Endothelial cell (in vitro differentiated cells): ENCODE data around the gene DYRK4. TPM values are rescaled to one million over a fixed set of nuclear protein-coding genes. Genes with fewer than 3 reads are reported as not detected.

Source experiments
- DNase-seq: peaks from one replicate; pipeline ENCODE4 v3.0.0; 2021; ENCODE audit warnings: low spot score
- H3K27ac Mint-ChIP-seq: one replicate; pipeline ENCODE4 v1.8.0; 2021; ENCODE audit warnings: mixed read lengths, inconsistent platforms; ENCODE audit not compliant: unreplicated experiment
- H3K27me3 Mint-ChIP-seq: one replicate; pipeline ENCODE4 v1.8.0; 2021; ENCODE audit warnings: mild to moderate bottlenecking, moderate library complexity, mixed read lengths, inconsistent platforms; ENCODE audit not compliant: unreplicated experiment
- H3K36me3 Mint-ChIP-seq: one replicate; pipeline ENCODE4 v1.8.0; 2021; ENCODE audit warnings: mild to moderate bottlenecking, low read depth, mixed read lengths, inconsistent platforms; ENCODE audit not compliant: unreplicated experiment
- H3K4me1 Mint-ChIP-seq: one replicate; pipeline ENCODE4 v1.8.0; 2021; ENCODE audit warnings: mild to moderate bottlenecking, mixed read lengths, inconsistent platforms; ENCODE audit not compliant: unreplicated experiment
- H3K4me3 Mint-ChIP-seq: one replicate; pipeline ENCODE4 v1.8.0; 2021; ENCODE audit warnings: mild to moderate bottlenecking, mixed read lengths, inconsistent platforms; ENCODE audit not compliant: unreplicated experiment
- H3K9me3 Mint-ChIP-seq: one replicate; pipeline ENCODE4 v1.8.0; 2021; ENCODE audit warnings: mixed read lengths, inconsistent platforms; ENCODE audit not compliant: unreplicated experiment
- total RNA-seq: library from RNA; stranded (reverse); fragmentation: NEBNext Ultra II Directional; extraction: Animal tissue kit (Norgen Biotek cat#: 25700); gene quantifications from one replicate; pipeline ENCODE4 v1.2.1, GENCODE V29; 2021; ENCODE audit not compliant: unreplicated experiment
- TF ChIP-seq, protein P1 (sequence below): fragments of 200-600 bp; sonication (generic); IDR thresholded peaks from one replicate; pipeline ENCODE4 v1.5.0; 2021; ENCODE audit warnings: antibody characterized with exemption; ENCODE audit not compliant: unreplicated experiment

Gene DYRK4
- total RNA-seq, 1 donor from 2014 or later: 188 TPM

DNA sequence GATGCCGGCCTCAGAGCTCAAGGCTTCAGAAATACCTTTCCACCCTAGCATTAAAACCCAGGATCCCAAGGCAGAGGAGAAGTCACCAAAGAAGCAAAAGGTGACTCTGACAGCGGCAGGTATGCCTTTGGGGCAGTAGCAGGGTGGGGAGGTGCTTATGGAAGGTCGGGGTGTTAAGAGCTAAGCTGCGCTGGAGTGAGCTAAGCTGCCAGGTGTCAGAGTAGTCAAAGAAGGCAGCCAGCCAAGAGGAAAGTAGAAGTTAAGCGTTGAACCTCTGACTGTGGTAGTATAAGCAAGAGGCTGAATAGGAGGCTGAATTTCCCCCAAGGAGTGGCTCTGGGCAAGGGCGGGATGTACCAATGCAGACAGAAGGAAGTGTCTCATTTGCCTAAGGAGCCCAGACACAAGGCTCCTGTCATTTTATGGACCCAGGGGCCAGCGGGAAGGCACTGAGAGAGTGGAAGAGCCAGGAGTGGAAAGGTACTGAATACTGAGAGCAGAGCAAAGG, 29.2 kb downstream of the DYRK4 start:
- Mint-ChIP-seq H3K4me3 (peak overlapping the region; percentile 38), H3K27ac (no peak overlapping the region), H3K9me3 (no peaks in the 10 kb centered on the region), H3K36me3 (peaks cover 69% of the 10 kb centered on the region), H3K4me1 (peaks cover 21% of the 10 kb centered on the region), H3K27me3 (peaks cover 4% of the 10 kb centered on the region)
- DNase-seq: no peak
- TF ChIP-seq, protein P1, sequence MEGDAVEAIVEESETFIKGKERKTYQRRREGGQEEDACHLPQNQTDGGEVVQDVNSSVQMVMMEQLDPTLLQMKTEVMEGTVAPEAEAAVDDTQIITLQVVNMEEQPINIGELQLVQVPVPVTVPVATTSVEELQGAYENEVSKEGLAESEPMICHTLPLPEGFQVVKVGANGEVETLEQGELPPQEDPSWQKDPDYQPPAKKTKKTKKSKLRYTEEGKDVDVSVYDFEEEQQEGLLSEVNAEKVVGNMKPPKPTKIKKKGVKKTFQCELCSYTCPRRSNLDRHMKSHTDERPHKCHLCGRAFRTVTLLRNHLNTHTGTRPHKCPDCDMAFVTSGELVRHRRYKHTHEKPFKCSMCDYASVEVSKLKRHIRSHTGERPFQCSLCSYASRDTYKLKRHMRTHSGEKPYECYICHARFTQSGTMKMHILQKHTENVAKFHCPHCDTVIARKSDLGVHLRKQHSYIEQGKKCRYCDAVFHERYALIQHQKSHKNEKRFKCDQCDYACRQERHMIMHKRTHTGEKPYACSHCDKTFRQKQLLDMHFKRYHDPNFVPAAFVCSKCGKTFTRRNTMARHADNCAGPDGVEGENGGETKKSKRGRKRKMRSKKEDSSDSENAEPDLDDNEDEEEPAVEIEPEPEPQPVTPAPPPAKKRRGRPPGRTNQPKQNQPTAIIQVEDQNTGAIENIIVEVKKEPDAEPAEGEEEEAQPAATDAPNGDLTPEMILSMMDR: no peak

- Mint-ChIP-seq H3K4me1 (no peaks in the 10 kb centered on the region), H3K9me3 (no peaks in the 10 kb centered on the region), H3K27me3 (peaks cover 1% of the 10 kb centered on the region), H3K4me3 (no peak overlapping the region), H3K27ac (no peak overlapping the region), H3K36me3 (peaks cover 70% of the 10 kb centered on the region)
- DNase-seq: no peak
- TF ChIP-seq, protein P1: no peak
Measured at GRCh38 chr12:4595881-4596280, 33.9 kb downstream of the DYRK4 start.

DNA sequence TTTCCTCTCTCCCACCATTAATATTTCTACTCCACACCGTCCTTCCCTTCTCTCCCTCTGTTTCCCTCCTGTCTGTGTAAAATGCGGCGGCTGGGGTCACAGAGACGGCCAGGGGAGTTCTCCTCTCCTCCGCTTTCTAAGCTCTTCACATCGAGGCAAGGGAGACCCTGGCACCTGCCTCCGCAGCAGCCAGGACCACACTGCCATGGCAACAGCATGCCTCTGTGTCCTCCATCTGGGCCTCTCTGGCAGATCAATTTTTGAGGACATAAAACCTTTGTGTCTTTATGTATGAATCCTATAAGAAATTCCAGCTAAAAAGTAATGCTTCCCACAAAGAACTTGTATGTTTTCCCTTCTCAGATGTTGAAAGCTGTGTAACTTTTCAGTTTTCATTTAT, 41.4 kb downstream of the DYRK4 start:
- Mint-ChIP-seq H3K4me1 (peaks cover 6% of the 10 kb centered on the region), H3K9me3 (no peaks in the 10 kb centered on the region), H3K27me3 (peaks cover 1% of the 10 kb centered on the region), H3K27ac (no peak overlapping the region), H3K36me3 (peaks cover 45% of the 10 kb centered on the region), H3K4me3 (no peak overlapping the region)
- DNase-seq: no peak
- TF ChIP-seq, protein P1: no peak

GRCh38 chr12:4603946-4604345, 41.9 kb downstream of the DYRK4 start:
- Mint-ChIP-seq H3K27ac (no peak overlapping the region), H3K27me3 (peaks cover 1% of the 10 kb centered on the region), H3K4me3 (no peak overlapping the region), H3K9me3 (no peaks in the 10 kb centered on the region), H3K36me3 (peaks cover 44% of the 10 kb centered on the region), H3K4me1 (peaks cover 6% of the 10 kb centered on the region)
- TF ChIP-seq, protein P1: no peak
- no peak for DNase-seq

DNA sequence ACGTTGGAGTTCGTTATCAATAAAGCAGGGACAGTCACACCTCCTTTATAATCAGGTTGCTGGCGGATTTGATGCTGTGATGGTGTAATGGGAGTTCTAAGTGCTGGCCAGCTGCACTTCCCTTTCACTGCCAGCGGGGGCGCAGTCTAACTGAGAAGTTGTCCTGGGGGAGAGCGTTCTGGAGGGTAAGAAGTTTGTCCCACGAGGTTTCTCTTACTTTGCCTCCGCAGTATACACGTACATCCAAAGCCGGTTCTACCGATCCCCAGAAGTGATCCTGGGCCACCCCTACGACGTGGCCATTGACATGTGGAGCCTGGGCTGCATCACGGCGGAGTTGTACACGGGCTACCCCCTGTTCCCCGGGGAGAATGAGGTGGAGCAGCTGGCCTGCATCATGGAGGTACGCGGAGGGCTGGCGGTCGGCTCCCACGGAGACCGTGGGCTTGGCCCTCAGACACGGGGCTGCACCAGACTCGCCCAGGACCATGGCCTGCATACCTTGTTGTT, 42.7 kb downstream of the DYRK4 start:
- H3K9me3 Mint-ChIP-seq: no peaks in the 10 kb centered on the region
- peaks cover 1% of the 10 kb centered on the region for H3K27me3 Mint-ChIP-seq
- peaks cover 6% of the 10 kb centered on the region for H3K4me1 Mint-ChIP-seq
- peak; percentile 63 for DNase-seq
- H3K36me3 Mint-ChIP-seq: peaks cover 46% of the 10 kb centered on the region
- peak overlapping the region; percentile 86 for H3K4me3 Mint-ChIP-seq
- no peak overlapping the region for H3K27ac Mint-ChIP-seq
- TF ChIP-seq, protein P1: peak; percentile 98
